T-cell (primary cell): ENCODE results near the gene B4GALNT3. TPM values are rescaled to one million over a fixed set of nuclear protein-coding genes. Genes with fewer than 3 reads are reported as not detected.

Source experiments
- ATAC-seq, 4 experiments: fragments of 200-7000 bp in 3 of 4; fragments of 150-1000 bp in 1 of 4; cut with Tn5 transposase; replicated peaks in 1 of 4; 1 replicate in 3 of 4; 2 replicates in 1 of 4; pipeline ENCODE4 v1.10.0; 2021; ENCODE audit warnings: moderate library complexity in 3 of 4, mild to moderate bottlenecking in 2 of 4, moderate number of reproducible peaks in 1 of 4
- CTCF ChIA-PET, 2 donors: fragments of 300-600 bp; sonication (Branson Sonifier 250); formaldehyde crosslinking; loops; one replicate each; lab custom pipeline; 2022; ENCODE audit warnings: antibody characterized with exemption in 2 of 2; lab: Charles Lee
- POLR2A ChIA-PET, 2 donors: fragments of 300-600 bp; sonication (Branson Sonifier 250); formaldehyde crosslinking; loops; one replicate each; lab custom pipeline; 2022; ENCODE audit warnings: antibody characterized with exemption in 2 of 2; lab: Charles Lee
- DNase-seq, 35 experiments: peaks; one replicate each; pipeline versions ENCODE4 v3.0.0 to v3.0.0-alpha.2; 2013 to 2023
- H3K27ac ChIP-seq: one replicate; pipeline ENCODE4 v1.5.1; 2013; ENCODE audit warnings: low read length
- H3K27me3 ChIP-seq, 2 experiments: replicated peaks in 1 of 2; 1 replicate in 1 of 2; 2 replicates in 1 of 2; pipeline versions ENCODE4 v1.6.1 to v1.7.0; 2013; ENCODE audit warnings: low read length in 1 of 2, mixed read lengths in 1 of 2; ENCODE audit not compliant: control insufficient read depth in 2 of 2, insufficient read depth in 2 of 2; ENCODE audit errors: extremely low read depth in 1 of 2
- H3K36me3 ChIP-seq, 2 donors: 1 replicate in 1 of 2; 2 replicates in 1 of 2; pipeline versions ENCODE4 v1.6.1 to v1.7.0; 2013; ENCODE audit warnings: low read length in 1 of 2; ENCODE audit not compliant: control insufficient read depth in 2 of 2, insufficient read depth in 1 of 2; ENCODE audit errors: extremely low read depth in 1 of 2
- H3K4me1 ChIP-seq, 2 experiments: 1 replicate in 1 of 2; 2 replicates in 1 of 2; pipeline versions ENCODE4 v1.6.1 to v1.7.0; 2013; ENCODE audit warnings: low read length in 2 of 2, mixed read lengths in 1 of 2; ENCODE audit not compliant: insufficient read depth in 2 of 2, control insufficient read depth in 1 of 2; ENCODE audit errors: extremely low read depth in 1 of 2
- H3K4me3 ChIP-seq, 2 donors: 1 replicate in 1 of 2; 2 replicates in 1 of 2; pipeline versions ENCODE4 v1.5.1 to v1.7.0; 2013; ENCODE audit warnings: mild to moderate bottlenecking in 2 of 2, low read length in 1 of 2, moderate library complexity in 1 of 2; ENCODE audit not compliant: control insufficient read depth in 1 of 2; ENCODE audit errors: extremely low read depth in 1 of 2
- H3K9me3 ChIP-seq: 2 replicates; pipeline ENCODE4 v1.7.0; 2013
- H3K27ac Mint-ChIP-seq, 2 donors: one replicate each; pipeline ENCODE4 v1.8.0; 2020 to 2021; ENCODE audit warnings: mild to moderate bottlenecking in 2 of 2, mixed read lengths in 2 of 2
- H3K27me3 Mint-ChIP-seq, 2 donors: one replicate each; pipeline ENCODE4 v1.8.0; 2021 to 2022; ENCODE audit warnings: mixed read lengths in 2 of 2
- H3K36me3 Mint-ChIP-seq: one replicate; pipeline ENCODE4 v1.8.0; 2021; ENCODE audit warnings: mixed read lengths
- H3K4me1 Mint-ChIP-seq, 3 donors: one replicate each; pipeline ENCODE4 v1.8.0; 2020 to 2022; ENCODE audit warnings: mixed read lengths in 3 of 3, mild to moderate bottlenecking in 1 of 3
- H3K4me3 Mint-ChIP-seq, 3 donors: one replicate each; pipeline ENCODE4 v1.8.0; 2020 to 2022; ENCODE audit warnings: mild to moderate bottlenecking in 3 of 3, mixed read lengths in 3 of 3, moderate library complexity in 3 of 3
- H3K9me3 Mint-ChIP-seq, 3 donors: one replicate each; pipeline ENCODE4 v1.8.0; 2020 to 2022; ENCODE audit warnings: mixed read lengths in 3 of 3
- WGBS: methylation state at CpG from one replicate; pipeline ENCODE4 v1.1.5; 2013; ENCODE audit warnings: missing lambda C conversion rate; ENCODE audit not compliant: insufficient coverage; 5-methylcytosine and 5-hydroxymethylcytosine counted together
- total RNA-seq, 35 experiments: library from RNA in 6 of 35; stranded (reverse) in 6 of 35; fragments of 120-200 nt in 1 of 35; gene quantifications; one replicate each; pipeline versions ENCODE4 v1.2.1 to v1.2.4 and lab custom pipeline; 2013 to 2026

The B4GALNT3 gene
- total RNA-seq, 5 donors from 2014 or later (not counting 1 experiment from before 2014, with no cell fraction given) = 0.70 to 3.8 (median 2.0) TPM

GRCh38 chr12:522692-523378 is 63.1 kb downstream of the B4GALNT3 start:
- no peaks in the 10 kb centered on the region for H3K36me3 Mint-ChIP-seq
- ATAC-seq (no peak), DNase-seq (no peak)
- Histone ChIP-seq H3K27me3 (peaks cover 0 to 12% of the 10 kb centered on the region in 2 experiments), H3K36me3 (no peaks in the 10 kb centered on the region), H3K4me3 (no peak overlapping the region), H3K4me1 (no peaks in the 10 kb centered on the region), H3K27ac (no peak overlapping the region), H3K9me3 (no peaks in the 10 kb centered on the region)
- H3K9me3 Mint-ChIP-seq = no peaks in the 10 kb centered on the region
- H3K4me1 Mint-ChIP-seq = peaks cover 0 to 3% (median 0%) of the 10 kb centered on the region in 3 donors
- ChIA-PET CTCF (interaction anchor here (0.5 to 0.7 kb wide), 2 partner anchors 18 to 288 kb away, joined by 3 read pairs; no protein-coding TSS in a partner anchor), POLR2A (interaction anchor here in 1 of 2 donors (0.6 kb wide), 1 partner anchor 73 kb away, joined by 6 read pairs; no protein-coding TSS in a partner anchor)
- no peak overlapping the region for H3K4me3 Mint-ChIP-seq
- WGBS = 86% methylated on average over 1 of the region's 7 CpGs
- no peak overlapping the region for H3K27ac Mint-ChIP-seq
- H3K27me3 Mint-ChIP-seq = peaks cover 9 to 14% of the 10 kb centered on the region in 2 donors

- Mint-ChIP-seq H3K4me1 (peaks cover 0 to 3% (median 0%) of the 10 kb centered on the region in 3 donors), H3K36me3 (no peaks in the 10 kb centered on the region), H3K27ac (no peak overlapping the region), H3K27me3 (peaks cover 9 to 15% of the 10 kb centered on the region in 2 donors), H3K4me3 (no peak overlapping the region), H3K9me3 (peaks cover 0 to 3% (median 2%) of the 10 kb centered on the region in 3 donors)
- no peaks in the 10 kb centered on the region for H3K36me3 ChIP-seq
- no peaks in the 10 kb centered on the region for H3K4me1 ChIP-seq
- POLR2A ChIA-PET = no interaction called here
- CTCF ChIA-PET = interaction anchor here in 1 of 2 donors (0.6 kb wide), 1 partner anchor 332 kb away, joined by 3 read pairs; no protein-coding TSS in a partner anchor
- ATAC-seq = no peak
- H3K27me3 ChIP-seq = peaks cover 0 to 14% of the 10 kb centered on the region in 2 experiments
- H3K4me3 ChIP-seq = no peak overlapping the region
- no peak overlapping the region for H3K27ac ChIP-seq
- no peak for DNase-seq
- no peaks in the 10 kb centered on the region for H3K9me3 ChIP-seq
- WGBS = 43% methylated on average over 2 of the region's 10 CpGs
Observed at GRCh38 chr12:524167-524951, 64.6 kb downstream of the B4GALNT3 start.

- H3K4me3 Mint-ChIP-seq = no peak overlapping the region
- H3K4me1 Mint-ChIP-seq = peaks cover 0 to 3% (median 0%) of the 10 kb centered on the region in 3 donors
- H3K9me3 ChIP-seq = no peaks in the 10 kb centered on the region
- peaks cover 3% of the 10 kb centered on the region for H3K36me3 Mint-ChIP-seq
- H3K36me3 ChIP-seq = no peaks in the 10 kb centered on the region
- H3K27ac Mint-ChIP-seq = no peak overlapping the region
- H3K4me1 ChIP-seq = no peaks in the 10 kb centered on the region
- peaks cover 0 to 5% of the 10 kb centered on the region in 2 donors for H3K27me3 Mint-ChIP-seq
- no peak for DNase-seq
- ATAC-seq = no peak
- peaks cover 0 to 10% of the 10 kb centered on the region in 2 experiments for H3K27me3 ChIP-seq
- 76% methylated on average over 5 of the region's 6 CpGs for WGBS
- H3K9me3 Mint-ChIP-seq = peaks cover 0 to 11% (median 4%) of the 10 kb centered on the region in 3 donors
- no peak overlapping the region for H3K27ac ChIP-seq
- ChIA-PET CTCF (no interaction called here), POLR2A (no interaction called here)
- H3K4me3 ChIP-seq = no peak overlapping the region
Observed at GRCh38 chr12:526089-526488, 66.3 kb downstream of the B4GALNT3 start.

GRCh38 chr12:527241-527640 is 67.5 kb downstream of the B4GALNT3 start:
- Mint-ChIP-seq H3K4me3 (no peak overlapping the region), H3K27me3 (peaks cover 0 to 5% of the 10 kb centered on the region in 2 donors), H3K9me3 (peaks cover 3 to 15% (median 8%) of the 10 kb centered on the region in 3 donors), H3K4me1 (peaks cover 0 to 3% (median 0%) of the 10 kb centered on the region in 3 donors), H3K27ac (no peak overlapping the region), H3K36me3 (peaks cover 7% of the 10 kb centered on the region)
- no peaks in the 10 kb centered on the region for H3K9me3 ChIP-seq
- WGBS = 46% methylated on average over 2 of the region's 7 CpGs
- H3K36me3 ChIP-seq = no peaks in the 10 kb centered on the region
- DNase-seq (no peak), ATAC-seq (no peak)
- ChIA-PET POLR2A (no interaction called here), CTCF (no interaction called here)
- no peak overlapping the region for H3K27ac ChIP-seq
- H3K27me3 ChIP-seq = peaks cover 0 to 5% of the 10 kb centered on the region in 2 experiments
- no peaks in the 10 kb centered on the region for H3K4me1 ChIP-seq
- H3K4me3 ChIP-seq = no peak overlapping the region

GRCh38 chr12:527729-528128 is 68.0 kb downstream of the B4GALNT3 start:
- Histone ChIP-seq H3K4me3 (no peak overlapping the region), H3K4me1 (no peaks in the 10 kb centered on the region), H3K36me3 (no peaks in the 10 kb centered on the region), H3K27me3 (peaks cover 0 to 5% of the 10 kb centered on the region in 2 experiments), H3K9me3 (no peaks in the 10 kb centered on the region), H3K27ac (no peak overlapping the region)
- DNase-seq (no peak), ATAC-seq (no peak)
- peaks cover 0 to 3% (median 0%) of the 10 kb centered on the region in 3 donors for H3K4me1 Mint-ChIP-seq
- H3K9me3 Mint-ChIP-seq = peaks cover 6 to 20% (median 10%) of the 10 kb centered on the region in 3 donors
- no peak overlapping the region for H3K27ac Mint-ChIP-seq
- CTCF ChIA-PET = no interaction called here
- POLR2A ChIA-PET = no interaction called here
- H3K4me3 Mint-ChIP-seq = no peak overlapping the region
- WGBS = 71% methylated on average over 3 of the region's 4 CpGs
- H3K27me3 Mint-ChIP-seq = peaks cover 0 to 5% of the 10 kb centered on the region in 2 donors
- H3K36me3 Mint-ChIP-seq = peaks cover 8% of the 10 kb centered on the region

- POLR2A ChIA-PET = no interaction called here
- H3K4me3 Mint-ChIP-seq = no peak overlapping the region
- ATAC-seq = no peak
- H3K27ac Mint-ChIP-seq = no peak overlapping the region
- H3K36me3 Mint-ChIP-seq = peaks cover 8% of the 10 kb centered on the region
- CTCF ChIA-PET = no interaction called here
- H3K27ac ChIP-seq = no peak overlapping the region
- peaks cover 0 to 5% of the 10 kb centered on the region in 2 donors for H3K27me3 Mint-ChIP-seq
- WGBS = 100% methylated on average over 2 of the region's 6 CpGs
- DNase-seq = no peak
- no peaks in the 10 kb centered on the region for H3K36me3 ChIP-seq
- H3K4me3 ChIP-seq = no peak overlapping the region
- H3K9me3 Mint-ChIP-seq = peaks cover 6 to 21% (median 10%) of the 10 kb centered on the region in 3 donors
- H3K27me3 ChIP-seq = peaks cover 0 to 6% of the 10 kb centered on the region in 2 experiments
- H3K4me1 Mint-ChIP-seq = no peaks in the 10 kb centered on the region
- H3K9me3 ChIP-seq = no peaks in the 10 kb centered on the region
- no peaks in the 10 kb centered on the region for H3K4me1 ChIP-seq
Observed at GRCh38 chr12:530308-530707, 70.6 kb downstream of the B4GALNT3 start.
